ELF-1 (cell line): ENCODE results near the gene ATP1A2.
"Not testable (repeated sequence)": the region's sequence is repeated elsewhere in the genome, so short reads cannot be mapped to it uniquely, and the experiment has no call there.

ENCODE experiments used
- DNase-seq: peaks from one replicate; pipeline ENCODE4 v3.0.0-alpha.2; 2016; ENCODE audit warnings: low read depth, low spot score

The ATP1A2 gene

DNA sequence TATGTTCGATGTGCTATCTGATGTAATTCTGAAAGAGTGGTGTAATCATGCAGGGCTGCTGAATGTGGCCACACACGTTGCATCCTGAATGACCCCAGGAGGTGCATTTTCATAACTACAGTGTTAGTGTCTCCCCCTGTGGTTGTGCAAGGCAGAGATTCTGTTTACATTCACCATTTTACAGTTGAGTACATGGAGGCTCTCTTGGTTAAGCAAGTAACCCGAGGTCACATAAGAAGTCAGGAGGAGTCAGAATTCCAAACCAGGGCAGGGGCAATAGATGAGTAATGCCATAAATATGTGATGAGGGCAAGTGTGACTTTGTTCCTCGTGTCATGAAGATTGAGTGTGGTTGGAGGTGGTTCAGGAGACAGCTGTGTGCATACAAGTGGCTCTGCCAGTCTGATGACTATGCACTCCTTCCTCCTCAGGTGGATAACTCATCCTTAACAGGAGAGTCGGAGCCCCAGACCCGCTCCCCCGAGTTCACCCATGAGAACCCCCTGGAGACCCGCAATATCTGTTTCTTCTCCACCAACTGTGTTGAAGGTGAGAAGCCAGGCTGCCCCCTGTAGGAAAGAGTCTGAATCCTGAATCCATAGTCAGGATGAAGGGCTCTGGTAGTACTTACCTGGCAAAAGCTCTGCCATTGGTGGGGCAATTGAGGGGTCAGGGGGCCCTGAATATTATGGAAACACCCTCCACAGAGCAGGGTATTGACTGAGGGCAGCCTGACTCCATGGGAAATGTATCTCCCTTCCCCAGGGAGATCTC is 9.3 kb downstream of the ATP1A2 start:
- peak; percentile 44 for DNase-seq

- no peak for DNase-seq
Measured at GRCh38 chr1:160125746-160126145, 10.2 kb downstream of the ATP1A2 start.

DNA sequence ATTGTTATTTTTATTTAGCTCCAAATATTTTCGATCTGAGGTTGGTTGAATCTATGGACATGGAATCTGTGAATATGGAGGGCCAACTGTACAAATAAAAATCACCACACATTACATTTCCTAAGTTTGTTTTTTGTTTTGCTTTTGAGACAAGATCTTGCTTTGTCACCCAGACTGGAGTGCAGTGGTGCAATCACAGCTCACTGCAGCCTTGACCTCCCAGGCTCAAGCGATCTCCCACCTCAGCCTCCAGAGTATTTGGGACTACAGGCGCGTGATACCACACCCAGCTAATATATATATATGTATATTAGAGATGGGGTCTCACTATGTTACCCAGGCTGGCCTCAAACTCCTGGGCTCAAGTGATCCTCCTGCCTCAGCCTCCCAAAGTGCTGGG is 10.8 kb downstream of the ATP1A2 start:
- DNase-seq = not testable (repeated sequence)

DNA sequence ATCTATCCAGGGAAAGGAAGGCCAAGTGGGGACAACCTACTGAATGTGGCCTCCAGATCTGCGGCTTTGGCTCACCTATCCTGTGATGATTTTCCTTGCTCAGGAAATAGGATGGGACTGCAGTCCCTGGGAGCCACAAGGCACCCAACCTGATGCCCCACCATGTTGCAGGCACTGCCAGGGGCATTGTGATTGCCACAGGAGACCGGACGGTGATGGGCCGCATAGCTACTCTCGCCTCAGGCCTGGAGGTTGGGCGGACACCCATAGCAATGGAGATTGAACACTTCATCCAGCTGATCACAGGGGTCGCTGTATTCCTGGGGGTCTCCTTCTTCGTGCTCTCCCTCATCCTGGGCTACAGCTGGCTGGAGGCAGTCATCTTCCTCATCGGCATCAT is 11.8 kb downstream of the ATP1A2 start:
- no peak for DNase-seq

DNA sequence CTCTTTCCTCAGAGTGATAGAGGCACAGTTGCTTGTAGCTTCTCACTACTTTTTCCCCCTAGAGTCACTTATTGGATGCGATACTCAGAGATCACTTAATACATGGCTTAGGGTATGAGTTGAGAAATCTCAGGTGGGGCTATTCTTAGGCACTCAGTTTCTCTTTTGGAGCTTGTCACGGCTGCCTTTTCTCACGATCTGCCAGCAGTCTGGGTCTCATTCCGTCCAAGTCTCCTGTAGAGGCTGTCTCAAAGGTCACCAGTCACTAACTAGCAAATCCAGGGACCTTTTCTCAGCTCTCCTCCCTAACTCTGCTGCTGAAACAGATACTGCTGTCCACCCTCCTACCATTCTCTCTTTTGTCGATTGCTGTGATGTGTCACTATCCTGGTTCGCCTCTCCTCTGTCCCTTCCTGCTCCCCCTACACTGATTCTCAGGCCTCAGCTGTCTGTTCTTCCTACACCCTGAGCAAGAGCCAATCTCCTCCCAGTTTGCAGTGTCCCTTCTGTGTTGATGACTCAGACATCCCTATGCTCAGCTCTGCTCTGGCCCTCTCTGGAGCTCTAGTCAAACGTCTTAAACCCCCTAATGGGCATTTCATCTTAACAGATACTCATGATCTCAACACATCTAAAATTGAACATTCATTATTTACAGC is 12.4 kb downstream of the ATP1A2 start:
- DNase-seq = no peak

DNA sequence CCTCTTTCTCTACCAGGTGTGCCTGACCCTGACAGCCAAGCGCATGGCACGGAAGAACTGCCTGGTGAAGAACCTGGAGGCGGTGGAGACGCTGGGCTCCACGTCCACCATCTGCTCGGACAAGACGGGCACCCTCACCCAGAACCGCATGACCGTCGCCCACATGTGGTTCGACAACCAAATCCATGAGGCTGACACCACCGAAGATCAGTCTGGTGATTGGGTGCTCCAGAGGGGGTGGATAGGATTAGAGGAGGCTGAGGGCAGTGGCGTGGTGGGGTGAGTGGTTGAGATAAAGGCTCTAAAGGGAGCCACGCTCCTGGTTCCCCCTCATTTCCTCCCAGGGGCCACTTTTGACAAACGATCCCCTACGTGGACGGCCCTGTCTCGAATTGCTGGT is 13.1 kb downstream of the ATP1A2 start:
- no peak for DNase-seq

DNA sequence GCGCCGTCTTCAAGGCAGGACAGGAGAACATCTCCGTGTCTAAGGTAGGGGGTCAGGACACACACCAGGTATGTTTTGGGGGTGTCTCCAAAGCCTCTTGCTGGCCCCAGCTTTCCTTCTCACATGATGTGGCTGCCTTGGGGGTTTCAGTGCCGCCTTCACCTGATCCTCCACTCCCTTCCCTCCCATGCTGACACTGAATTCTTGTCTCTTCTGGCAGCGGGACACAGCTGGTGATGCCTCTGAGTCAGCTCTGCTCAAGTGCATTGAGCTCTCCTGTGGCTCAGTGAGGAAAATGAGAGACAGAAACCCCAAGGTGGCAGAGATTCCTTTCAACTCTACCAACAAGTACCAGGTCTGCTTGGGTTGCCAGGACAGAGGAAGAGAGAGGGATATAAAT is 13.5 kb downstream of the ATP1A2 start:
- no peak for DNase-seq

- no peak for DNase-seq
Measured at GRCh38 chr1:160129558-160129957, 14.0 kb downstream of the ATP1A2 start.

- no peak for DNase-seq
Measured at GRCh38 chr1:160129966-160130365, 14.4 kb downstream of the ATP1A2 start.

DNA sequence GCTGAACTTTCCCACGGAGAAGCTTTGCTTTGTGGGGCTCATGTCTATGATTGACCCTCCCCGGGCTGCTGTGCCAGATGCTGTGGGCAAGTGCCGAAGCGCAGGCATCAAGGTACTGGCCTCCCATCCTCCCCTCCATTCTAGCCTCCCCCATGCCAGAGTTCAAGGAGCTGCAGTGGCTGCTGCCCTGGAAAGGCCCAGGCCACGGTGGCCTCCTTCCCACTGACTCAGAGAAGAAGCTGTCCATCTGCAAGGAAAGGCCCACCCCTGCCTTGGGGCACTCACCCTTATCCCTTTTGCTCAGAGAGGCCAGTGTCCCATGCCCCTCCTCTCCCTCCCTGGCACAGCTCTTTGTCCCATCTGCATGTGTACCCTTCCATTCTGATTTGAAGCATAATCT is 14.9 kb downstream of the ATP1A2 start:
- no peak for DNase-seq

- no peak for DNase-seq
Measured at GRCh38 chr1:160130939-160131338, 15.4 kb downstream of the ATP1A2 start.

DNA sequence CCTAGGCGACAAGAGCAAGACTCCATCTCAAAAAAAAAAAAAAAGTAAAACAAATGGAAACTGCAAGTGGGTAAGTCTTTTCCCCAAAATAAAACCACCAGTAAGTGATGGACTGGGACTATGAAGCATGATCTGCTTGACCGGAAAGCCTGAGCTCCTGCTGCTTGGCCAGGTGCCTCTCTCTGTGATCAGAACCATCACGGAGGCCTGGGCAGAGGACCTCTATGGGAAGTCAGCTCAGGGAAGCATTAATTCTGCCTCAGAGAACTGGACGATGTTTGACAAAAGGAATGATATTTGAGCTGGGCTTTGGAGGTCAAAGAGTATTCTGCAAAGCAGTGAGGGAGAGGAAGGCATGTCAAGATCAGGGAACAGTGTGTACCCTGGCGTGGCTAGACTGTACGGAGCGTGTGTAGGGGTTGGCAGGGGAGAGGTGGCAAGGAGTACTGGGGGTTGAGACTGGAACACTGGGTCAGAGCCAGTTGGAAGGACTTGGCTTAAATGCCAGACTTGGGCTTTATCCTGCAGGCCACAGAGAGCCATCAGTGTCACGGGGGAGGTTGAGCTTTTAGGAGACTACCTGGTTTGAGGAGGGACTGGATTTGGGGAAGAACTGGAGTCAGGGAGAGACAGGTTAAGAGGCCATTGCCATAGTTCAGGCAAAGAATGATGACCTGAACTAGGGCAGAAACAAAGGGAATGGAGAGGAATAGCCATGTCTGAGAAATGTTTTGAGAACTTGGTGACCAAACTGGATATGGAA is 16.4 kb downstream of the ATP1A2 start:
- no peak for DNase-seq

DNA sequence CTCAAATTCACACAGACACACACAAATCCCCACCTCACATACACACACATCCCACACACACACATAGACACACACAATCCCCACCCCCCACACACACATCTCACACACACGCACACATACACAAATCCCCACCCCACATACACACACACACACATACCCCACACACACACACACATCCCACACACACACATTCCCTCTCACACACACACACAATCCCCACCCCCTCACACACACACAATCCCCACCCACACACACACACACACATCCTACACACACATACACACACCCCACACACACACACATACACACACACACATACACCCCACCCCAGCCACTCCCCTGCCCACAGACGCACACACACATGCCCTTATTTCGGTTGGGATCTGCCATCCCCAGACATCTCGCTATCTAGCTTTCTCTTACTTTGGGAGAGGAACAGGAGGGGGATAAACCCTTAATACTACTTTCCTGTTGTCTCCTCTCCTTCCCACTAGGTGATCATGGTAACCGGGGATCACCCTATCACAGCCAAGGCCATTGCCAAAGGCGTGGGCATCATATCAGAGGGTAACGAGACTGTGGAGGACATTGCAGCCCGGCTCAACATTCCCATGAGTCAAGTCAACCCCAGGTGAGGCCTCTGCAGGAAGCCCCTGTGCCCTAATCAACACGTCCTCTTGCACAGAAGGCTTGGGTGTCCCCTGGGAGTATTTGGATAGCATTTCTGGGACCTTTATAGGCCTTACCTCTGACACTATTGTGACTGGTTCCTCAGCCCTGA is 18.6 kb downstream of the ATP1A2 start:
- no peak for DNase-seq

DNA sequence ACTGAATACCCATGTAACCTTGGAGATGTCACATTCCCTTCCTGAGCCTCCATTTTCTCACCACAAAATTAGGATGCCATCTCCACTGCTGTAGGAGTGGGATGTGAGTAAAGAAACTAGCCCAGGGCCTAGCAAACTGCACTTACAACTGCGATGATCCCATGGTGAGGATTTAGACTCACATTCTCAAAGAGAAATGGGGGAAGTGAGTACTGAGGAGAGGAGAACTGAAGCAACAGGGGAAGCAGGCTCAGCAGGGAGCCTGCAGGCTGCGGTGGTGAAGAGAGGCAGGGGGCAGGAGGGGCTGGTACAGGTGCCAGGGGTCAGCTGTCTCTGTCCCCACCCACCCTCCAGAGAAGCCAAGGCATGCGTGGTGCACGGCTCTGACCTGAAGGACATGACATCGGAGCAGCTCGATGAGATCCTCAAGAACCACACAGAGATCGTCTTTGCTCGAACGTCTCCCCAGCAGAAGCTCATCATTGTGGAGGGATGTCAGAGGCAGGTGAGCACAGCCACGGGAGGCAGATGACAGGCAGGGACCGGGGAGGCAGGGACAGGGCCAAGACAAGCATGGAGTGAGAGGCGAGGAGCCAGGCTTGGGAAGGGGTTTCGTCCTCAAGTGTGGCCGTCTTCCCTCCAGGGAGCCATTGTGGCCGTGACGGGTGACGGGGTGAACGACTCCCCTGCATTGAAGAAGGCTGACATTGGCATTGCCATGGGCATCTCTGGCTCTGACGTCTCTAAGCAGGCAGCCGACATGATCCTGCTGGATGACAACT is 19.4 kb downstream of the ATP1A2 start:
- DNase-seq = no peak

DNA sequence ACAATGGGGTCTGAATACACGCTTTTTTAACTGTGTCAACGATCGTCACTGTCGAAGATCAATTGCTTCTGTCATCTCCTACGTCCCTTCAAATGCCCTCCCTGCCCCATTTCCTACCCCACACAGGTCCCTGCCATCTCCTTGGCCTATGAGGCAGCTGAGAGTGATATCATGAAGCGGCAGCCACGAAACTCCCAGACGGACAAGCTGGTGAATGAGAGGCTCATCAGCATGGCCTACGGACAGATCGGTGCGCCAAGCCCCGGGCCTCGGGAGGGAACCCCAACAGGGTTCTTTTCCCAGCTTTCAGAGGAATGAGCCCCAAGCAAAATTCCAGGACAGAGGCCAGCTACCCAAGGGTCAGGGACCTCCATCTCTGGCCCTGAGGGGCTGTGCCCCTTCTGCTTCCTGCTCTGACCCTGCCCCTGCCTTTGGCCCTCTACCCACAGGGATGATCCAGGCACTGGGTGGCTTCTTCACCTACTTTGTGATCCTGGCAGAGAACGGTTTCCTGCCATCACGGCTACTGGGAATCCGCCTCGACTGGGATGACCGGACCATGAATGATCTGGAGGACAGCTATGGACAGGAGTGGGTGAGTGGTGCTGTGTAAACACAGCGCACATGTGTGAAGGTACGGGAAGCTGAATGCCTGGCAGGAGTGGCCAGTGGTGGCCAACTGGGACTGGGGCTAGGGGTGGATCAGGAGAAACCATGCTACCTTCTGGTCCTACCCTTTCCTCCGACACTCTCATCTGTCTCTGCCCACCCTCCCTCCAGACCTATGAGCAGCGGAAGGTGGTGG is 20.8 kb downstream of the ATP1A2 start:
- DNase-seq = no peak

GRCh38 chr1:160136926-160137200 is 21.3 kb downstream of the ATP1A2 start:
- DNase-seq = no peak

GRCh38 chr1:160137216-160137862 is 21.8 kb downstream of the ATP1A2 start:
- no peak for DNase-seq

GRCh38 chr1:160139840-160140239 is 24.3 kb downstream of the ATP1A2 start:
- no peak for DNase-seq

DNA sequence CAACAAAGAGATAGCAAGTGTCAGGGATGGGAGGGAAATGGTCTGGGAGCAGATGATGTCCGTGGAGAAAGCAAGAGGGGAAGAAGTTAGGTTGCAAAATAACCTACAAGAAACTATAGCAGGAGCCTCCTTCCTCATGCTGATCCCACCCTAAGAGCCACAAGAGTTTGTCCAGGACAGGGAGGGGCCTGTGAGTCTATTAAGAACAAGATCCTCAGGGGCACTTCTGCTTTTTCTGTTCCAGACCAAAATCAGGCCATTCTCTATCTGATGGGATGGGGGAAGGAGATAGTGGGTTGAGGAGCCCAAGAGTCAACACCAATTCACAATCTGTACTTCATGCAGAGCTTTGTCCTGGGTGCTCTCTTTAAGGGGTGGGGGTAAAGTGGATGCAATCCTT is 28.1 kb downstream of the ATP1A2 start:
- DNase-seq = no peak

DNA sequence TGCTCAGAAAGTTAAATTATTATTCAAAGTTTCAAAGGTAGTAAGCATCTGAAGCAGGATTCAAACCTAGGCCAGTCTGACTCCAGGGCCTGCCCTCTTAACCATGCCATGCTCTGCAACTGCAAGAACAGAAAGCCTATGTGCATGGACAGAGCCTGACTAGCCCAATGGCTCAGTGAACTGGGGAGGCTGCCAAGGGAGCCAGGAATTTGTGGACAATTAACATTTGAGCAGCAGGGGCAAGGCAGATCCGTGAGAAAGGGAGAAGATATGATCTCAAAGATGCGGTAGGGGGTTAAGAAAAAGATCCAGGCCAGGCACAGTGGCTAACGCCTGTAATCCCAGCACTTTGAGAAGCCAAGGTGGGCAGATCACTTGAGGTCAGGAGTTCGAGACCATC is 29.4 kb downstream of the ATP1A2 start:
- peak; percentile 25 for DNase-seq
